Inflammatory macrophage treated with lipopolysaccharide for 1 hour (primary cell): ENCODE measurements around the gene NENF.
"Not testable (repeated sequence)": the region's sequence is repeated elsewhere in the genome, so short reads cannot be mapped to it uniquely, and the experiment has no call there.

Source experiments
- DNase-seq, 2 donors: peaks; one replicate each; pipeline ENCODE4 v3.0.0-alpha.2; 2020 to 2022

The NENF gene

DNA sequence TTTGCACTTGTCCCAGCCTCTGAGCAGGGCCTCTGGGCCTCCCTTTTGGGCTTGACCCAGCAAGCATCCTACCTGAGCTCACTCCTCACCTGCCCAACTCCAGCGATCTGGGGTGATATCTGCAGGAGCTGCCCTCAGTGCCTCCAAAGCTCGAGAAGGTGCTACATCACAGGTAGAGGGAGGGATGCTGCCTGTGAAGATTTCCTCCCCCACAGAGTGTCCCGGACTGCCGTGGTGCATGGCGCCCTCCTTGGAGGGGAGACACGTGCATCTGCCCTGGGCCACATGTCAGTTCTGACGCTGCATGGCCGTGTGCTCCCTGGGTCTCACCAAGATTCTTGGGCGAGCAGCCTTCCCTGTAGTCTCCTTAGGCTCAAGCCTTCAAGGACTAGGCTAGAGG, 27.7 kb downstream of the NENF start:
- no peak for DNase-seq

DNA sequence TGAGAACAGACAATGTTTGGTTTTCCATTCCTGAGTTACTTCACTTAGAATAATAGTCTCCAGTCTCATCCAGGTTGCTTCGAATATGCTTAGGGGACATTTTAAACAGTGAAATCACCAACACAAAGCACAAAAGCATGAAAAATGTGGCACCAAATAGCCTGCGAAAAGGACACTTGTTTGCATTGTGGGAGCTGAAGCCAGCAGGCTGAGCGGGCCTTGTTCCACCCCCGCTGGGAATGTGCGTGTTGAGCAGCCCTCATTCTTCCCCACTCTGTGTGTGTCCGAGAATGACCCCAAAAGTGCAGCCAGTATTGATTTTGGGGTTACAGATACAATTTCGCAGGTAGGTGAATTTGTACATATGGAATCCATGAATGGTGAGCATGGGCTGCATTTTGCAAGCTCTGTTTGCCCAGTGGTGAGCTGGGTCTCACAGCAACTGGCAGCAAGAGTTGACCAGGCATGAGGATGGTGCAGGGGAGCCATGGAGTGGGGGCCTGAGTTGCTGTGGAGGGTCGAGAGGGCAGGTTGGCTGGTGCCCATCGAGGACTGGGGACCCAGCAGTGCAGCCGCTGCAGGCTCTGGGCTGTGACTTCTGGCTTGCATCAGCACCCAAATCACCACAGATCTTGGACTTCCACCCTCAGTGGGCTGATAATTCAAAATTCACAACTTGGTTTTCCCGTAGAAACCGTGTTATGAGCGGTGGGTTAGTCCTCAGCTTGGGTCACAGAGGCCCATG, 29.4 kb downstream of the NENF start:
- DNase-seq: no peak

GRCh38 chr1:212463565-212464285, 31.0 kb downstream of the NENF start:
- no peak for DNase-seq

- DNase-seq: no peak
Observed at GRCh38 chr1:212465311-212465710, 32.6 kb downstream of the NENF start.

DNA sequence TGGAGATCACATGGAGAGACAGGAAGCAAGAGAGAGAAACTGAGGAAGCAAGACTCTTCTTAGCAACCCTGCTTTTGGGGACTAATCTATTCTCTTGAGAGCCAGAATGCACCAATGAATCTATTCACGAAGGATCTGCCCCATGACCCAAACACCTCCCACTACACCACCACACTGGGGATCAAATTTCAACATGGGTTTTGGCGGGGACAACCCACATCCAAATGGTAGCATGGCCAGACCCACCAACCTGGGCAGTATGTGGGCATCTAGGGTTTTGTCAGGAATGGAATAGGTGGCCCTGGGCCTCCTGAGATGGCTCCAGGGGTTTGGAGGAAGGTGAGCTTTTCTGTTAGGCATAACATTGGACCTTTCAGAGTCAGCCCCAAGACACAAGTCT, 33.7 kb downstream of the NENF start:
- no peak for DNase-seq

- no peak for DNase-seq
Observed at GRCh38 chr1:212466898-212467650, 34.4 kb downstream of the NENF start.

DNA sequence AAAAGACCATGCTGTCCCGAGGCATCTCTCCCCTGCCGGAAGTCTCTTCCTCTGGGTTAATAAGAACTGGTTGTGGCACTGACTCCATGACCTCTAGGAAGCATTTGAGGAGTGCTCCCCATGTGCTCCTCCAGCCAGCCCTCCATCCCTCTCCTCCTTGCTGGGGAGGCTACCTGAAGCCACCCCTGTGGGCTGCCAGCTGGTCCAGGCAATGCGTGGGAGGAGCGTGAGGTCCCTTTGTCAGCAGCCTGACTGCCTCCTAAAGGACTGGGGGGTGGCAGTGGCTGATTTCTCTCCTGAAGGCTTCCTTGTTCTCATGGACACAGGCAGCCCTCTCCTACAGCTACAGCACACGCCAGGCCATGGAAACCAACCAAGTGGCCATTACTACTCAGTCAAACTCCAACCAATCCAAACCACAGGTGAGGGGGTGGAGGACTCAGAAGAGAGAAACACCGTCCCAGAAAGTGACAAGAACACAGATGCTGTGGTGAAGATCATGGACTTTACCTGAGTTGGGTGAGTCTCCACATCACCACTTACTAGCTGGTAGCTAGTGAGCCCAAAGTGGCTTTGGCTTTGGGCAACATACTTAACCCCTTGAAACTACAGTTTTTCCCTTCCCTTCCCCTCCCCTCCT, 35.2 kb downstream of the NENF start:
- no peak for DNase-seq

DNA sequence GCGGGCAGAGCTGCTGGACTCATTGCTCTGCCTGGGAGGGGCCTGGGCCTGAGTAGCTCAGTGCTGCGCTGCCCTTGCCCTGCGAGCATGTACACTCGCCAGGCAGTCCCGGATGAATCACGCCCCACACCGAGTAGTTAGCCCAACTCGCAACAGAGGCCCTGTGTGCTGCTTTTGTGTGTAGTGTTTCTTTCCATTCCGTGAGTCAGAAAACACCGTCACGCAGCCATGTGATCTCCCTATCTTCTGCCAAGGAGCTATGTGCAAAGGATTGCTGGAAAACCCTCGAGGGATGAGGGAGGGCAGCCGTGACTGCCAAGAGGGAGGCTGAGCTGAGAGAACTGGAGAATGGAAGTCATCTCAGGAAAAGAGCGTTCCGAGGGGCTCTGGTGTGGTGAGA, 37.3 kb downstream of the NENF start:
- DNase-seq: no peak

- DNase-seq: no peak
Observed at GRCh38 chr1:212471286-212471685, 38.6 kb downstream of the NENF start.

GRCh38 chr1:212471891-212472675, 39.4 kb downstream of the NENF start:
- no peak for DNase-seq

- DNase-seq: no peak
Observed at GRCh38 chr1:212473729-212474128, 41.0 kb downstream of the NENF start.

DNA sequence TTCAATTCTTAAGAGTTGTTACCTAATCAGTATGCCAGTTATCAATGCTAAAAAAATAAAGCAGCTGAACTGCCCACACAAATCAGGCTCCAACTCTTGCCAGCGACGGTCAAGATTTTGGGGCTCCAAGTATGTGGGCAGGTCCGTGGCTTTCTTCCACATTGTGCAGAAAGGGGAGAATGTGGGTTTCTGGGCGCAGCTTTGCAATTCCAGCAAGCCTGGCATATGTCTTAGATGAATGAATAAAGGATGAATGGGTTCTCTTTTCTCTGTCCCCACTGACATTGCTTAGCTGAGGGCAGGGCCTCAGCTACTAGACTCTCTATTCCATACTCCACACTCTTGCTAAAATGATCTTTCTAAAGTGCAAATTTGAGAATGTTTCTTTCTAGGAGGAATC, 42.4 kb downstream of the NENF start:
- DNase-seq: no peak

DNA sequence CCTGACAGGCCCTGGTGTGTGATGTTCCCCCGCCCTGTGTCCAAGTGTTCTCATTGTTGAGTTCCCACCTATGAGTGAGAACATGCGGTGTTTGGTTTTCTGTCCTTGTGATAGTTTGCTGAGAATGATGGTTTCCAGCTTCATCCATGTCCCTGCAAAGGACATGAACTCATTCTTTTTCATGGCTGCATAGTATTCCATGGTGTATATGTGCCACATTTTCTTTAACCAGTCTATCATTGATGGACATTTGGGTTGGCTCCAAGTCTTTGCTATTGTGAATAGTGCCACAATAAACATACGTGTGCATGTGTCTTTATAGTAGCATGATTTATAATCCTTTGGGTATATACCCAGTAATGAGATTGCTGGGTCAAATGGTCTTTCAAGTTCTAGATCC, 43.1 kb downstream of the NENF start:
- DNase-seq: not testable (repeated sequence)

GRCh38 chr1:212477014-212477679, 44.4 kb downstream of the NENF start:
- peak; percentile 82 to 97 for DNase-seq

- no peak for DNase-seq
Observed at GRCh38 chr1:212477680-212478466, 45.2 kb downstream of the NENF start.

- no peak for DNase-seq
Observed at GRCh38 chr1:212478467-212479025, 45.8 kb downstream of the NENF start.

DNA sequence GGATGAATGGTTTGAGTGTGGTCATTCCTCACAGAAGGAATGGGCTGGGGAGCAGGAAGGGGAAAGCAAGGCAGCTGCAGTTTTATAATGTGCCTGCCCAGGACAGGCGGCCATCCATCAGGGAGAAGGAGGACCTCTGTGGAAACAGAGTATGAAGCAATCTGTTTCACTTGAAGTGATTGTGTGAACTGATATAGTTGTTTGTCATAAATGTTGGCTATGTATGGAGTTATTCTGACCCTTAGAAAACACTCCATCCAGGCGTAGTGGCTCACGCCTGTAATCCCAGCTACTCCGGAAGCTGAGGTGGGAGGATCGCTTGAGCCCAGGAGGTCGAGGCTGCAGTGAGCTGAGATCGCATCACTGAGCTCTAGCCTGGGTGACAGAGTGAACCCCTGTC, 46.5 kb downstream of the NENF start:
- DNase-seq: no peak

GRCh38 chr1:212480711-212481437, 48.2 kb downstream of the NENF start:
- DNase-seq: not testable (repeated sequence)

DNA sequence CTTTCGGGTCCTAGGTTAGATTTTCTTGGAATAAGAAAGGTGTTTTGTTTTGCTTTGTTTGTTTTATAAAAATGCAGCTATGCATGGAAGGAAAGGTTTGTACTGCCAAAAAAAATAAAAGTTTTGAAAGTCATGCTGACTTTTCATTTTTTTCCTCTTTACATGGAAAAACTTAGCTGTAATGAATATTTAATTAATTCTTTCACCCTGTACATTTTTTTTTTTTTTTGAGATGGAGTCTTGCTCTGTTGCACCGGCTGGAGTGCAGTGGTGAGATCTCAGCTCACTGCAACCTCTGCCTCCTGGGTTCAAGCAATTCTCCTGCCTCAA, 48.7 kb downstream of the NENF start:
- DNase-seq: no peak

- no peak for DNase-seq
Observed at GRCh38 chr1:212482006-212482636, 49.4 kb downstream of the NENF start.
